ENCODE results near the gene ZNF408.
"Not testable (repeated sequence)": the region's sequence is repeated elsewhere in the genome, so short reads cannot be mapped to it uniquely, and the experiment has no call there.

The ZNF408 gene

DNA sequence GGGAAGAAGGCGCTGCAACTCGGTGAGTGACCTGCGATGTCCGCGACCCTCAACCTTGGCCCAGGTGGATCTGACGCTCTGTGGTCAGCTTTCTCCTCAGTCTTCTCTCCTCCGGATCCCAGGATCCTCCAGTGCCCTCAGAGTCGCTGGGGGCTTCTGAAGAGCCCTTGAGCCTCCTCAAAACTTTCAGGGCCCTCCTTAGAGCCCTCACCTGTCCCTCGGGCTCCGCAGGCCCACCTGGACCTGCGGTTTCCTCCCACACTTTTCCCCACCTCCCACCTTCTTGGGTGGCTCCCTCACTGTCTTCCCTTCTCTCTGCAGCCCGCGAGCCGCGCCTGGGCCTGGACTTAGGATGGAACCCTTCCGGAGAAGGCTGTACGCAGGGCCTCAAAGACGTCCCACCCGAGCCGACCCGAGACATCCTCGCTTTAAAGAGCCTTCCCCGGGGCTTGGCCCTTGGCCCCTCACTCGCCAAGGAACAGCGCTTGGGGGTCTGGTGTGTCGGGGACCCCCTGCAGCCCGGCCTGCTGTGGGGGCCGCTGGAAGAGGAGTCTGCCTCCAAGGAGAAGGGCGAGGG is 335 bp downstream of the ZNF408 start:
- TF ChIP-seq, protein P1, sequence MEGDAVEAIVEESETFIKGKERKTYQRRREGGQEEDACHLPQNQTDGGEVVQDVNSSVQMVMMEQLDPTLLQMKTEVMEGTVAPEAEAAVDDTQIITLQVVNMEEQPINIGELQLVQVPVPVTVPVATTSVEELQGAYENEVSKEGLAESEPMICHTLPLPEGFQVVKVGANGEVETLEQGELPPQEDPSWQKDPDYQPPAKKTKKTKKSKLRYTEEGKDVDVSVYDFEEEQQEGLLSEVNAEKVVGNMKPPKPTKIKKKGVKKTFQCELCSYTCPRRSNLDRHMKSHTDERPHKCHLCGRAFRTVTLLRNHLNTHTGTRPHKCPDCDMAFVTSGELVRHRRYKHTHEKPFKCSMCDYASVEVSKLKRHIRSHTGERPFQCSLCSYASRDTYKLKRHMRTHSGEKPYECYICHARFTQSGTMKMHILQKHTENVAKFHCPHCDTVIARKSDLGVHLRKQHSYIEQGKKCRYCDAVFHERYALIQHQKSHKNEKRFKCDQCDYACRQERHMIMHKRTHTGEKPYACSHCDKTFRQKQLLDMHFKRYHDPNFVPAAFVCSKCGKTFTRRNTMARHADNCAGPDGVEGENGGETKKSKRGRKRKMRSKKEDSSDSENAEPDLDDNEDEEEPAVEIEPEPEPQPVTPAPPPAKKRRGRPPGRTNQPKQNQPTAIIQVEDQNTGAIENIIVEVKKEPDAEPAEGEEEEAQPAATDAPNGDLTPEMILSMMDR (IDR thresholded peaks at IDR 0.05; ENCODE audit: insufficient read depth, low read length, poor library complexity, severe bottlenecking), result no peak
- Histone ChIP-seq H3K4me3 (replicated peaks; ENCODE audit: low read depth, low read length) (peak overlapping the region; percentile 64), H3K36me3 (ENCODE audit: control insufficient read depth, insufficient read depth, low read length) (peaks cover 32% of the 10 kb centered on the region), H3K27me3 (replicated peaks; ENCODE audit: control insufficient read depth, insufficient read depth, low read length) (no peaks in the 10 kb centered on the region)
- no peak for DNase-seq (ENCODE audit: extremely low read depth, insufficient read length)

DNA sequence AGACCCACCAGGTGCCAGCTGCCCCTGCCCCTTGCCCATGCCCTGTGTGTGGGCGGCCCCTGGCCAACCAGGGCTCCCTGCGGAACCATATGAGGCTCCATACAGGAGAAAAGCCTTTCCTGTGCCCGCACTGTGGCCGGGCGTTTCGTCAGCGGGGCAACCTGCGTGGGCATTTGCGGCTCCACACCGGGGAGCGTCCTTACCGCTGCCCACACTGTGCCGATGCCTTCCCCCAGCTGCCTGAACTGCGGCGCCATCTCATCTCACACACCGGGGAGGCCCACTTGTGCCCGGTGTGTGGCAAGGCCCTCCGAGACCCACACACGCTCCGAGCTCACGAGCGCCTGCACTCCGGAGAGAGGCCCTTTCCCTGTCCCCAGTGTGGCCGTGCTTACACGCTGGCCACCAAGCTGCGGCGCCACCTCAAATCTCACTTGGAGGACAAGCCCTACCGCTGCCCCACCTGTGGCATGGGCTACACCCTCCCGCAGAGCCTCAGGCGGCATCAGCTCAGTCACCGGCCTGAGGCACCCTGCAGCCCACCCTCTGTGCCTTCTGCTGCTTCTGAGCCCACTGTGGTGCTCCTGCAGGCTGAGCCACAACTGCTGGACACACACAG is 4.3 kb downstream of the ZNF408 start:
- no peak for DNase-seq (ENCODE audit: extremely low read depth, insufficient read length)
- Histone ChIP-seq H3K4me3 (replicated peaks; ENCODE audit: low read depth, low read length) (no peak overlapping the region), H3K27me3 (replicated peaks; ENCODE audit: control insufficient read depth, insufficient read depth, low read length) (no peaks in the 10 kb centered on the region), H3K36me3 (ENCODE audit: control insufficient read depth, insufficient read depth, low read length) (peaks cover 33% of the 10 kb centered on the region)
- TF ChIP-seq, protein P1 (IDR thresholded peaks at IDR 0.05; ENCODE audit: insufficient read depth, low read length, poor library complexity, severe bottlenecking), result no peak

DNA sequence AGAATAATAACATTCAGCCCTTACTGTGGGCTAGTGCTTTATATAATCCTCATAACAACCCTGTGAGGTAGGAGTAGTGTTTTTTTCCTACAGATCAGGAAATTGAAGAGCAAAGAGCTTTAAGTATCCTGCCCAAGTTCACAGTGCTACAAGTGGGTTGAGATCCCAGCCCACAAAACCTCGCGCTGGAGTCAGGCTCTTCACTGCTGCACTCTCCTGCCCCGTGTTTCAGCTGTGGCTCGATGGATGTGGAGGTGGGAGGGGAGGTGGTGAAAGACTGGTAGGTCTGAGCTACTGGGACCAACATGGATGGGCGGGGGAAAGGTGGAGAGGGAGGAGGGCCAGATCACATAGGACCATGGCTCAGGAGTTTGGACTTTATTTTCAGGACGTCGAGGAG is 6.1 kb downstream of the ZNF408 start:
- H3K36me3 ChIP-seq (ENCODE audit: control insufficient read depth, insufficient read depth, low read length), result peaks cover 35% of the 10 kb centered on the region
- TF ChIP-seq, protein P1 (IDR thresholded peaks at IDR 0.05; ENCODE audit: insufficient read depth, low read length, poor library complexity, severe bottlenecking), result no peak
- H3K27me3 ChIP-seq (replicated peaks; ENCODE audit: control insufficient read depth, insufficient read depth, low read length), result no peaks in the 10 kb centered on the region
- DNase-seq (ENCODE audit: extremely low read depth, insufficient read length), result no peak
- H3K4me3 ChIP-seq (replicated peaks; ENCODE audit: low read depth, low read length), result no peak overlapping the region

DNA sequence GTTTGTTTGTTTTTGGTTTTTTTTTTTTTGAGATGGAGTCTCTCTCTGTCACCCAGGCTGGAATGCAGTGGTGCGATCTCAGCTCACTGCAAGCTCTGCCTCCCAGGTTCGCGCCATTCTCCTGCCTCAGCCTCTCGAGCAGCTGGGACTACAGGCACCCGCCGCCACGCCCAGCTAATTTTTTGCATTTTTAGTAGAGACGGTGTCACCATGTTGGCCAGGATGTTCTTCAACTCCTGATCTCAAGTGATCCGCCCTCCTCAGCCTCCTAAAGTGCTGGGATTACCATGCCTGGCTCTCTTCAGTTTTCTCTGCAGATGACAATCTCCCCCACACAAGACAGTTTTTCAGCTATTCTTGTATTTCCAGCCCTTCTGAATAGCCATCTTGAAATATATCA is 8.5 kb downstream of the ZNF408 start:
- H3K4me3 ChIP-seq (replicated peaks; ENCODE audit: low read depth, low read length); H3K27me3 ChIP-seq (replicated peaks; ENCODE audit: control insufficient read depth, insufficient read depth, low read length); DNase-seq (ENCODE audit: extremely low read depth, insufficient read length): not testable (repeated sequence)
- H3K36me3 ChIP-seq (ENCODE audit: control insufficient read depth, insufficient read depth, low read length), result peaks cover 23% of the 10 kb centered on the region

DNA sequence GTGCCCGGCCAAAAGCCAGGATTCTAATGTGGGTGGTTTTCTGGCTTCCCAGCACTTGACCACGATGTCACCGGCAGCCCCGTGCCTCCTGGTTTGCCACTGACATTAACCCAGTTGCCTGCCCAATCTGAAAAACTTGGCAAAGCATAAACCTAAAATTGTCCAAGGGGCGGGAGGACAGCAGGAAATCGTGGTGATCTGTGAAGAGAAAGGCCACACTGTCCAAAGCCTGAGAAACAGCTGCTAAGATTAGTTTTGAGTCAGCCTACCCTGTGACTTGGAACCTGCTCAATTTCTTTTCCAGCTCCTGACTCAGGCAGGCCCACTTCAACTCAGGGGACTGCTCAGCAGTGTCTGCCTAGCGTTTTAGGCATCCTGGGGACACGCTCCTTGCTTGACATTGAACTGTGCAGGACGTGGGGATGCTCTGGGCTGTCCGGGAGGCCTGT is 10.0 kb downstream of the ZNF408 start:
- TF ChIP-seq, protein P1 (IDR thresholded peaks at IDR 0.05; ENCODE audit: insufficient read depth, low read length, poor library complexity, severe bottlenecking), result no peak
- DNase-seq (ENCODE audit: extremely low read depth, insufficient read length), result no peak
- Histone ChIP-seq H3K36me3 (ENCODE audit: control insufficient read depth, insufficient read depth, low read length) (peaks cover 8% of the 10 kb centered on the region), H3K27me3 (replicated peaks; ENCODE audit: control insufficient read depth, insufficient read depth, low read length) (no peaks in the 10 kb centered on the region), H3K4me3 (replicated peaks; ENCODE audit: low read depth, low read length) (no peak overlapping the region)

DNA sequence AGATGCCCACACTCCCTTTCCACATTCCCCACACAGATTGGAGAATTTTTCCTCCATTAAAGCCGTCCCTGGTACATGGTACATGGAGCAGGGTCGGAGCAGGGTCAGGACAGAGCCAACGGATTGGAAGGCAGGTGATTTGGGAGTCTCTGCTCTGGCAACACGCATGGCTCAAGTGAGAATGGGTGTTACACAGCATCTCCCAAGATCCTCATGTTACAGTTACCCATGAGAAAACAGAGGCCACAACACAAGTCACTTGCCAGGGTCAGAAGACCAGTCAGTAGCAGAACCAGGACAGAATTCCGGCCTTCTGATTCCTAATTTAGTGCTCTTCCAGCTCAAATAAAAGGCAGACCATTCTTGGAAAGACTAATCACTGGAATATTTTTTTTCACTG is 10.5 kb downstream of the ZNF408 start:
- H3K4me3 ChIP-seq (replicated peaks; ENCODE audit: low read depth, low read length), result no peak overlapping the region
- DNase-seq (ENCODE audit: extremely low read depth, insufficient read length), result no peak
- H3K27me3 ChIP-seq (replicated peaks; ENCODE audit: control insufficient read depth, insufficient read depth, low read length), result no peaks in the 10 kb centered on the region
- peaks cover 7% of the 10 kb centered on the region for H3K36me3 ChIP-seq (ENCODE audit: control insufficient read depth, insufficient read depth, low read length)
- TF ChIP-seq, protein P1 (IDR thresholded peaks at IDR 0.05; ENCODE audit: insufficient read depth, low read length, poor library complexity, severe bottlenecking), result no peak

Data from GM06990 (cell line).